B cell (primary cell): ENCODE data around the gene NR6A1. TPM values are rescaled to one million over a fixed set of nuclear protein-coding genes. Genes with fewer than 3 reads are reported as not detected.

Experiments used
- ATAC-seq: fragments of 200-7000 bp; cut with Tn5 transposase; one replicate; pipeline ENCODE4 v1.10.0; 2021; ENCODE audit warnings: low read depth, mild to moderate bottlenecking, moderate number of reproducible peaks, moderate library complexity
- CTCF ChIA-PET: fragments of 350-600 bp; sonication (Branson Sonifier 250); formaldehyde crosslinking; loops from one replicate; lab custom pipeline; 2021; ENCODE audit warnings: antibody characterized with exemption, inconsistent platforms; lab: Charles Lee
- POLR2A ChIA-PET: fragments of 350-600 bp; sonication (Branson Sonifier 250); formaldehyde crosslinking; loops from one replicate; lab custom pipeline; 2021; ENCODE audit warnings: antibody characterized with exemption; lab: Charles Lee
- DNase-seq: peaks from one replicate; pipeline ENCODE4 v3.0.0; 2013
- H2AFZ ChIP-seq: 2 replicates; pipeline ENCODE4 v1.6.1; 2012; ENCODE audit warnings: mild to moderate bottlenecking, low read depth, low read length; ENCODE audit not compliant: insufficient read depth, poor library complexity, severe bottlenecking
- H3K27ac ChIP-seq, 2 donors: 1 replicate in 1 of 2; 2 replicates in 1 of 2; pipeline ENCODE4 v1.5.1; 2012 to 2013; ENCODE audit warnings: low read length in 2 of 2, mild to moderate bottlenecking in 2 of 2, moderate library complexity in 1 of 2
- H3K27me3 ChIP-seq, 4 experiments: fragments of 200-600 bp in 1 of 4; sonication (generic) in 1 of 4; replicated peaks in 1 of 4; 1 replicate in 2 of 4; 2 replicates in 2 of 4; pipeline versions ENCODE4 v1.6.1 to v1.7.0; 2013 to 2016; ENCODE audit warnings: low read length in 3 of 4, mild to moderate bottlenecking in 2 of 4, mixed read lengths in 1 of 4, moderate library complexity in 1 of 4; ENCODE audit not compliant: insufficient read depth in 4 of 4, control insufficient read depth in 3 of 4; ENCODE audit errors: control extremely low read depth in 1 of 4
- H3K36me3 ChIP-seq, 2 experiments: replicated peaks in 1 of 2; 1 replicate in 1 of 2; 2 replicates in 1 of 2; pipeline versions ENCODE4 v1.6.1 to v1.7.1; 2013; ENCODE audit warnings: low read length in 1 of 2; ENCODE audit not compliant: insufficient read depth in 2 of 2, control insufficient read depth in 1 of 2; ENCODE audit errors: control extremely low read depth in 1 of 2, extremely low read depth in 1 of 2
- H3K4me1 ChIP-seq, 2 donors: fragments of 200-600 bp in 1 of 2; sonication (generic) in 1 of 2; 1 replicate in 1 of 2; 2 replicates in 1 of 2; pipeline versions ENCODE4 v1.5.1 to v1.6.1; 2013 to 2017; ENCODE audit warnings: low read length in 2 of 2; ENCODE audit not compliant: control insufficient read depth in 2 of 2, insufficient read depth in 2 of 2
- H3K4me2 ChIP-seq: replicated peaks from 2 replicates; pipeline ENCODE3; 2012; ENCODE audit warnings: mild to moderate bottlenecking, low read depth, low read length; ENCODE audit not compliant: poor library complexity, severe bottlenecking
- H3K4me3 ChIP-seq, 5 experiments: fragments of 200-600 bp in 1 of 5; sonication (generic) in 1 of 5; 1 replicate in 3 of 5; 2 replicates in 2 of 5; pipeline versions ENCODE4 v1.5.1 to v1.7.0; 2011 to 2016; ENCODE audit warnings: low read length in 4 of 5, mild to moderate bottlenecking in 4 of 5, low read depth in 2 of 5, control low read depth in 1 of 5, moderate library complexity in 1 of 5; ENCODE audit not compliant: insufficient read depth in 1 of 5; ENCODE audit errors: control extremely low read depth in 1 of 5, extremely low read depth in 1 of 5
- H3K79me2 ChIP-seq: fragments of 200-600 bp; sonication (generic); one replicate; pipeline ENCODE4 v1.6.0; 2016; ENCODE audit warnings: low read length; ENCODE audit not compliant: control insufficient read depth, insufficient read depth
- H3K9ac ChIP-seq: fragments of 200-600 bp; sonication (generic); 2 replicates; pipeline ENCODE4 v1.6.1; 2017; ENCODE audit warnings: mild to moderate bottlenecking, low read length, moderate library complexity
- H3K9me3 ChIP-seq, 3 donors: one replicate each; pipeline versions ENCODE4 v1.6.1 to v1.7.1; 2013; ENCODE audit warnings: low read length in 2 of 3; ENCODE audit not compliant: control insufficient read depth in 2 of 3, insufficient read depth in 1 of 3; ENCODE audit errors: control extremely low read depth in 1 of 3
- H4K20me1 ChIP-seq: 2 replicates; pipeline ENCODE4 v1.6.0; 2012; ENCODE audit warnings: mild to moderate bottlenecking, low read length; ENCODE audit not compliant: insufficient read depth, control insufficient read depth, poor library complexity, severe bottlenecking
- H3K27ac Mint-ChIP-seq: one replicate; pipeline ENCODE4 v1.8.0; 2021; ENCODE audit warnings: mixed read lengths
- H3K27me3 Mint-ChIP-seq: one replicate; pipeline ENCODE4 v1.8.0; 2021; ENCODE audit warnings: mixed read lengths
- H3K4me1 Mint-ChIP-seq: one replicate; pipeline ENCODE4 v1.8.0; 2021; ENCODE audit warnings: mixed read lengths
- H3K4me3 Mint-ChIP-seq: one replicate; pipeline ENCODE4 v1.8.0; 2021; ENCODE audit warnings: mixed read lengths
- H3K9me3 Mint-ChIP-seq: one replicate; pipeline ENCODE4 v1.8.0; 2022; ENCODE audit warnings: mixed read lengths; ENCODE audit not compliant: insufficient read depth
- CTCF ChIP-seq: fragments of 200-600 bp; IDR thresholded peaks from one replicate; pipeline ENCODE4 v1.8.0; 2022; ENCODE audit warnings: antibody characterized with exemption, mild to moderate bottlenecking
- EZH2 ChIP-seq: IDR thresholded peaks from 2 replicates; pipeline ENCODE4 v1.6.1; 2012; ENCODE audit warnings: borderline replicate concordance, low read depth, mild to moderate bottlenecking, moderate library complexity, low read length; ENCODE audit not compliant: insufficient read depth, poor library complexity, severe bottlenecking
- WGBS: methylation state at CpG from one replicate; pipeline ENCODE4 v1.1.5; 2013; ENCODE audit warnings: missing lambda C conversion rate; ENCODE audit not compliant: insufficient coverage; 5-methylcytosine and 5-hydroxymethylcytosine counted together
- intact Hi-C: fragments of 100-400 bp; cut with micrococcal nuclease; formaldehyde crosslinking; loops from one replicate; pipeline ENCODE4 v1.10.0; 2022
- polyA plus RNA-seq: library from polyadenylated mRNA; depleted of rRNA; stranded (reverse); fragments of >200 nt; gene quantifications from 2 replicates; pipeline ENCODE4 v1.2.3, GENCODE V29; 2012
- total RNA-seq, 2 donors: library from RNA; stranded (reverse); fragments of 120-200 nt in 1 of 2; gene quantifications; 1 replicate in 1 of 2; 2 replicates in 1 of 2; pipeline versions ENCODE4 v1.2.3 to v1.2.4, GENCODE V29; 2013 to 2022

NR6A1 gene
- total and polyA plus RNA-seq, 2 donors (not counting 1 experiment from before 2014, with no cell fraction given): 0.09 to 0.67 TPM

- H3K4me2 ChIP-seq: no peak overlapping the region
- WGBS: no CpG with 5 or more reads among the region's 1 CpG
Measured at GRCh38 chr9:124766326-124766725, 4.8 kb downstream of the NR6A1 start.

More at GRCh38 chr9:124766326-124766725, 4.8 kb downstream of the NR6A1 start:
- no peak for TF ChIP-seq CTCF
- no peak for TF ChIP-seq EZH2
- Mint-ChIP-seq H3K9me3 (no peaks in the 10 kb centered on the region), H3K4me3 (no peak overlapping the region), H3K4me1 (peaks cover 26% of the 10 kb centered on the region), H3K27me3 (peaks cover 56% of the 10 kb centered on the region), H3K27ac (no peak overlapping the region)
- no peak overlapping the region for H3K9ac ChIP-seq
- H3K27me3 ChIP-seq: peaks cover 0 to 39% (median 32%) of the 10 kb centered on the region in 4 experiments
- no peaks in the 10 kb centered on the region for H3K79me2 ChIP-seq
- DNase-seq (no peak), ATAC-seq (no peak)
- intact Hi-C loops: no loop called here
- ChIA-PET POLR2A (interaction anchor here (0.5 to 0.6 kb wide), 2 partner anchors 13 to 61 kb away, joined by 3 to 5 read pairs; no protein-coding TSS in a partner anchor), CTCF (interaction anchor here (1.3 to 2.4 kb wide), 3 partner anchors 10 to 149 kb away, joined by 3 to 6 read pairs (median 5); partner anchors contain the start of gene OLFML2A)
- no peaks in the 10 kb centered on the region for H4K20me1 ChIP-seq
- H3K36me3 ChIP-seq: no peaks in the 10 kb centered on the region
- no peaks in the 10 kb centered on the region for H3K9me3 ChIP-seq
- H3K4me3 ChIP-seq: no peak overlapping the region
- H3K27ac ChIP-seq: no peak overlapping the region
- H2AFZ ChIP-seq: no peak overlapping the region
- H3K4me1 ChIP-seq: peaks cover 19 to 22% of the 10 kb centered on the region in 2 donors
